Muscle layer of colon (tissue), 2 donors: Measurements from ENCODE around the gene ABCC5.
"Not testable (repeated sequence)": the region's sequence is repeated elsewhere in the genome, so short reads cannot be mapped to it uniquely, and the experiment has no call there.

Source experiments
- H3K27ac ChIP-seq: one replicate; pipeline ENCODE4 v1.7.0; 2013; ENCODE audit warnings: low read depth, mild to moderate bottlenecking, low read length, moderate library complexity
- H3K27me3 ChIP-seq, 2 donors: one replicate each; pipeline ENCODE4 v1.7.0; 2013; ENCODE audit warnings: low read length in 2 of 2, mild to moderate bottlenecking in 2 of 2; ENCODE audit not compliant: insufficient read depth in 2 of 2, control insufficient read depth in 1 of 2
- H3K36me3 ChIP-seq: one replicate; pipeline ENCODE4 v1.7.0; 2013; ENCODE audit warnings: mild to moderate bottlenecking, low read length; ENCODE audit not compliant: insufficient read depth
- H3K4me1 ChIP-seq: one replicate; pipeline ENCODE4 v1.7.0; 2013; ENCODE audit warnings: mild to moderate bottlenecking, low read length; ENCODE audit not compliant: insufficient read depth
- H3K4me3 ChIP-seq, 2 donors: one replicate each; pipeline ENCODE4 v1.7.0; 2013; ENCODE audit warnings: low read length in 2 of 2, low read depth in 1 of 2, mild to moderate bottlenecking in 1 of 2, moderate library complexity in 1 of 2
- H3K9ac ChIP-seq: one replicate; pipeline ENCODE4 v1.7.0; 2013; ENCODE audit warnings: low read length
- H3K9me3 ChIP-seq: one replicate; pipeline ENCODE4 v1.7.0; 2013; ENCODE audit warnings: mild to moderate bottlenecking, low read length
- donor health status: abdominal sarcoma.
- donor health status: Adenocarcinoma of cecum.

Gene ABCC5

GRCh38 chr3:184037816-184038215 lies 20.1 kb upstream of the ABCC5 start:
- no peaks in the 10 kb centered on the region for H3K4me1 ChIP-seq
- no peaks in the 10 kb centered on the region for H3K36me3 ChIP-seq
- H3K27me3 ChIP-seq, result no peaks in the 10 kb centered on the region
- H3K9ac ChIP-seq, result no peak overlapping the region
- H3K27ac ChIP-seq, result no peak overlapping the region
- H3K4me3 ChIP-seq, result no peak overlapping the region
- no peaks in the 10 kb centered on the region for H3K9me3 ChIP-seq

- no peaks in the 10 kb centered on the region for H3K4me1 ChIP-seq
- H3K27me3 ChIP-seq, result no peaks in the 10 kb centered on the region
- no peak within 1 kb of the TSS for H3K4me3 ChIP-seq
- no peak within 1 kb of the TSS for H3K9ac ChIP-seq
- no peak within 1 kb of the TSS for H3K27ac ChIP-seq
- no peaks in the 10 kb centered on the region for H3K9me3 ChIP-seq
- H3K36me3 ChIP-seq, result no peaks in the 10 kb centered on the region
These were observed 13.6 kb upstream of the ABCC5 start, which contains the start of gene HTR3D for GRCh38 chr3:184031187-184031792. Gene HTR3D (plus strand): TSS chr3:184031742. CDS start chr3:184031742, 0 bp downstream.

GRCh38 chr3:184030536-184030935 lies 12.9 kb upstream of the ABCC5 start:
- no peak overlapping the region for H3K27ac ChIP-seq

GRCh38 chr3:184029443-184029842 lies 11.8 kb upstream of the ABCC5 start:
- Histone ChIP-seq H3K27ac (no peak overlapping the region), H3K4me3 (no peak overlapping the region)

More at GRCh38 chr3:184030536-184030935, 12.9 kb upstream of the ABCC5 start:
- H3K9me3 ChIP-seq, result no peaks in the 10 kb centered on the region
- no peak overlapping the region for H3K4me3 ChIP-seq
- H3K9ac ChIP-seq, result no peak overlapping the region
- no peaks in the 10 kb centered on the region for H3K36me3 ChIP-seq
- H3K4me1 ChIP-seq, result no peaks in the 10 kb centered on the region
- H3K27me3 ChIP-seq, result no peaks in the 10 kb centered on the region

GRCh38 chr3:184028275-184028890 lies 10.7 kb upstream of the ABCC5 start:
- not testable (repeated sequence) for H3K27me3 ChIP-seq, H3K4me1 ChIP-seq, H3K9me3 ChIP-seq, H3K4me3 ChIP-seq, H3K27ac ChIP-seq, H3K36me3 ChIP-seq, H3K9ac ChIP-seq

More at GRCh38 chr3:184029443-184029842, 11.8 kb upstream of the ABCC5 start:
- H3K4me1 ChIP-seq, result no peaks in the 10 kb centered on the region
- no peak overlapping the region for H3K9ac ChIP-seq
- H3K36me3 ChIP-seq, result no peaks in the 10 kb centered on the region
- H3K9me3 ChIP-seq, result no peaks in the 10 kb centered on the region
- no peaks in the 10 kb centered on the region for H3K27me3 ChIP-seq

GRCh38 chr3:184025256-184025655 lies 7.6 kb upstream of the ABCC5 start:
- not testable (repeated sequence) for H3K4me3 ChIP-seq, H3K4me1 ChIP-seq, H3K9me3 ChIP-seq, H3K27ac ChIP-seq, H3K36me3 ChIP-seq, H3K9ac ChIP-seq, H3K27me3 ChIP-seq

- H3K27ac ChIP-seq, result no peak overlapping the region
These were observed 4.6 kb upstream of the ABCC5 start for GRCh38 chr3:184022323-184022722.

GRCh38 chr3:184018424-184018973 lies 815 bp upstream of the ABCC5 start:
- Histone ChIP-seq H3K9me3 (no peaks in the 10 kb centered on the region), H3K9ac (peak overlapping the region; percentile 73), H3K36me3 (peaks cover 4% of the 10 kb centered on the region), H3K27me3 (no peaks in the 10 kb centered on the region), H3K27ac (peak overlapping the region; percentile 81), H3K4me1 (peaks cover 13% of the 10 kb centered on the region), H3K4me3 (peak overlapping the region; percentile 90 to 98)

More at GRCh38 chr3:184022323-184022722, 4.6 kb upstream of the ABCC5 start:
- Histone ChIP-seq H3K4me3 (no peak overlapping the region), H3K4me1 (no peaks in the 10 kb centered on the region), H3K9me3 (no peaks in the 10 kb centered on the region), H3K9ac (no peak overlapping the region), H3K36me3 (no peaks in the 10 kb centered on the region), H3K27me3 (no peaks in the 10 kb centered on the region)

GRCh38 chr3:184016811-184017671 lies 643 bp downstream of the ABCC5 start:
- H3K4me1 ChIP-seq, result peaks cover 13% of the 10 kb centered on the region
- peaks cover 5% of the 10 kb centered on the region for H3K36me3 ChIP-seq

GRCh38 chr3:184016169-184016570 lies 1.5 kb downstream of the ABCC5 start:
- Histone ChIP-seq H3K4me1 (peaks cover 13% of the 10 kb centered on the region), H3K27me3 (no peaks in the 10 kb centered on the region), H3K9me3 (no peaks in the 10 kb centered on the region), H3K4me3 (peak overlapping the region in 1 of 2 donors; percentile 98), H3K36me3 (peaks cover 7% of the 10 kb centered on the region), H3K9ac (no peak overlapping the region), H3K27ac (no peak overlapping the region)

More at GRCh38 chr3:184016811-184017671, 643 bp downstream of the ABCC5 start:
- H3K9me3 ChIP-seq, result no peaks in the 10 kb centered on the region
- no peaks in the 10 kb centered on the region for H3K27me3 ChIP-seq
- H3K4me3 ChIP-seq, result peak overlapping the region; percentile 90 to 98
- peak overlapping the region; percentile 81 for H3K27ac ChIP-seq
- peak overlapping the region; percentile 19 for H3K9ac ChIP-seq

GRCh38 chr3:184015381-184016019 lies 2.2 kb downstream of the ABCC5 start:
- no peak overlapping the region for H3K9ac ChIP-seq
- peaks cover 10% of the 10 kb centered on the region for H3K36me3 ChIP-seq
- no peak overlapping the region for H3K4me3 ChIP-seq
- peaks cover 13% of the 10 kb centered on the region for H3K4me1 ChIP-seq
- no peak overlapping the region for H3K27ac ChIP-seq
- H3K9me3 ChIP-seq, result no peaks in the 10 kb centered on the region
- H3K27me3 ChIP-seq, result no peaks in the 10 kb centered on the region
